ENCODE data around the gene GPR15.

- TF ChIP-seq ZNF462 (CRISPR knock-in tag; IDR thresholded peaks at IDR 0.05) (no peak), CTCF (conservative IDR thresholded peaks at IDR 0.05; ENCODE audit: low read depth in 2 of 2) (no peak), EZH2 (IDR thresholded peaks at IDR 0.05; ENCODE audit: low read depth, unreplicated experiment) (no peak), EZH2phosphoT487 (IDR thresholded peaks at IDR 0.05; ENCODE audit: unreplicated experiment) (no peak), CREB1 (CRISPR knock-in tag; IDR thresholded peaks at IDR 0.05; ENCODE audit: low read depth) (no peak), ZNF331 (CRISPR knock-in tag; IDR thresholded peaks at IDR 0.05; ENCODE audit: low read depth) (no peak), JUNB (IDR thresholded peaks at IDR 0.05; ENCODE audit: unreplicated experiment) (no peak), REST (IDR thresholded peaks at IDR 0.05; ENCODE audit: unreplicated experiment) (no peak), NANOG (IDR thresholded peaks at IDR 0.05; ENCODE audit: borderline replicate concordance) (no peak), ETS1 (IDR thresholded peaks at IDR 0.05) (no peak), ZNF114 (CRISPR knock-in tag; IDR thresholded peaks at IDR 0.05) (no peak), POLR2AphosphoS5 (IDR thresholded peaks at IDR 0.05; ENCODE audit: low read depth) (no peak), STAT1 (IDR thresholded peaks at IDR 0.05; ENCODE audit: unreplicated experiment) (no peak)
Measured at GRCh38 chr3:98554580-98554979, 22.8 kb downstream of the GPR15 start.
